ENCODE results near the gene CSK. TPM values are rescaled to one million over a fixed set of nuclear protein-coding genes. Genes with fewer than 3 reads are reported as not detected.

CSK gene
- total RNA-seq, 1 donor from 2014 or later, result 28.4 TPM

DNA sequence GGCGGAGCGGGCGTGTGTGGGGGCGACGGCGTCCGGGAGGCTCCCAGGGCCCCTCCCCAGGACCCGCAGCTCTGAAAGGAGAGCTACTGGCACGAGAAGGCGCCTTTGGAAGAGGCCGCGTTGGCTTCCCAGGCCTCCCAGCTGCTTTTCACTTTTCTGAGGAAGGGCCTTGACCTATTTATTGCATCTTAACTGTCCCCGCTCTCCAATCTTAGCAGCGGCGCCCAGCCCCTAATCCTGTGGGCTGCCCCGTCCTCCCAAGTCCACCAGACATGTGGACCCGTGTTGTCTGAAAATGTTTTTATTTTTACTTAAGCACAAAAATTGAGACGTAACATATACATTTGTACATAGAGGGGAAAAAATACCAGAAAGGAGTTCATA is 61.6 kb downstream of the CSK start:
- H3K4me3 ChIP-seq (ENCODE audit: low read depth, low read length), result peak overlapping the region; percentile 92
- TF ChIP-seq, protein P1, sequence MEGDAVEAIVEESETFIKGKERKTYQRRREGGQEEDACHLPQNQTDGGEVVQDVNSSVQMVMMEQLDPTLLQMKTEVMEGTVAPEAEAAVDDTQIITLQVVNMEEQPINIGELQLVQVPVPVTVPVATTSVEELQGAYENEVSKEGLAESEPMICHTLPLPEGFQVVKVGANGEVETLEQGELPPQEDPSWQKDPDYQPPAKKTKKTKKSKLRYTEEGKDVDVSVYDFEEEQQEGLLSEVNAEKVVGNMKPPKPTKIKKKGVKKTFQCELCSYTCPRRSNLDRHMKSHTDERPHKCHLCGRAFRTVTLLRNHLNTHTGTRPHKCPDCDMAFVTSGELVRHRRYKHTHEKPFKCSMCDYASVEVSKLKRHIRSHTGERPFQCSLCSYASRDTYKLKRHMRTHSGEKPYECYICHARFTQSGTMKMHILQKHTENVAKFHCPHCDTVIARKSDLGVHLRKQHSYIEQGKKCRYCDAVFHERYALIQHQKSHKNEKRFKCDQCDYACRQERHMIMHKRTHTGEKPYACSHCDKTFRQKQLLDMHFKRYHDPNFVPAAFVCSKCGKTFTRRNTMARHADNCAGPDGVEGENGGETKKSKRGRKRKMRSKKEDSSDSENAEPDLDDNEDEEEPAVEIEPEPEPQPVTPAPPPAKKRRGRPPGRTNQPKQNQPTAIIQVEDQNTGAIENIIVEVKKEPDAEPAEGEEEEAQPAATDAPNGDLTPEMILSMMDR (conservative IDR thresholded peaks at IDR 0.05; ENCODE audit: low read depth, low read length), result no peak
- DNase-seq (ENCODE audit: low read depth), result no peak

DNA sequence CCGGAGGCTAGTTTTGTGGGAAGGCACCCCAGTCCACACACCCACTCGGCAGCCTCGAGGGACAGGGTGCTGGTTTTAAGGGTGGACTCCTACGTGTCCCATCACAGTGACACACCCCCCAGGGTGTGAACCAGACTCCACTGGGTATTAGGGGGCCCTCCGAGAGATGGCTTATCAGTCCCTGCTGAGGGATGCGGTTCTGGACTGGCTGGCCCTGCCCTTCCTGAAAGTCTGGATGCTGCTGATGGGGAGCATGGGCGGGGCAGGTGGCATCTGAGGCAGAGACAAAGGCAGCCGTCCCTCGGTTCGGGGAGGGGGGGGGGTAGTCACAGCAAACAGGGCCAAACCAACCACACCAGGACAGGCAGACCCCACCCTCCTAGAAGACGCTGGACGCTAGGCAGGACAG is 62.0 kb downstream of the CSK start:
- TF ChIP-seq, protein P1 (conservative IDR thresholded peaks at IDR 0.05; ENCODE audit: low read depth, low read length), result no peak
- DNase-seq (ENCODE audit: low read depth), result no peak
- no peak overlapping the region for H3K4me3 ChIP-seq (ENCODE audit: low read depth, low read length)

DNA sequence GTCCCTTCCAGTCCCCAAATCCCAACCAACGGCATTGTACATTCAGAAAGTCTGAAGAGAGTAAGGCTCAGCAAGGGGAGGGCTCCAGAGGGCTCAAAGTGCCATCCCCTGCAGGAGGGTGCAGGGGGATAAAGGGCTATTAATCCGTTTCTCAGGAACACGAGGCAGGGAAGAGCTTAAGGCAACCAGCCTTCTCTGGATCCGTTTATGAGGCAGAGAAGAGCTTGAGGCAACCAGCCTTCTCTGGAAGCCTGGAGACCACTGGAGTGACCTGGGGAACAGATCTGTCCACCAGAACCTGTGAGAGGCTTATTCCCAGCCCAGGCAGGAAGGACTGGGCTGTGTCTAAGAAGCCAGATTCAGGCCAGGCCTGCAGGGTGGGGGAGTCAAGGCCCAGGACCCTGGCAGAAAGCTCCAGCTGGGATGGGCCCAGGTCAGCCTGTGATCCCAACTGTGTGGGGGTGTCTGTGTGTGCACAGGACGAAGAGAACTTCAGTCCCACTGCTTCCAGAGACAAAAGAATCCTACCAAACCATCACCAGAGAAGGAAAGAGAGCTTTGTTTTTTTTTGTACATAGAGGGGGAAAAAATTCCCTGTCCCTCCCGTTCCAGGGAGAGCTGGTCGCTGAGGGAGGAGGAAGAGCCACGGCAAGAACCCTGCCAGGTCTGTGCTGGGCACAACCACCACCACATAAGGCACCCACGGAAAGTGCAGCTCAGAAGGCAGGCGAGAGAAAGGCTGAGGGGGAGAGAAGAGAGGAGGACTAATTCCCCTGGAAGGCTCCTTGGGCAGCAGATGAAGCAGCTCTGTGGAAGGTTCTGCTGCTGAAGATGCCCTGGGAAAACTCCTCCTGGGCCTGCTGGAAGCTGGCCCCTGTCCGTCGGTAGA is 62.7 kb downstream of the CSK start:
- H3K4me3 ChIP-seq (ENCODE audit: low read depth, low read length), result no peak overlapping the region
- no peak for DNase-seq (ENCODE audit: low read depth)
- TF ChIP-seq, protein P1 (conservative IDR thresholded peaks at IDR 0.05; ENCODE audit: low read depth, low read length), result no peak

DNA sequence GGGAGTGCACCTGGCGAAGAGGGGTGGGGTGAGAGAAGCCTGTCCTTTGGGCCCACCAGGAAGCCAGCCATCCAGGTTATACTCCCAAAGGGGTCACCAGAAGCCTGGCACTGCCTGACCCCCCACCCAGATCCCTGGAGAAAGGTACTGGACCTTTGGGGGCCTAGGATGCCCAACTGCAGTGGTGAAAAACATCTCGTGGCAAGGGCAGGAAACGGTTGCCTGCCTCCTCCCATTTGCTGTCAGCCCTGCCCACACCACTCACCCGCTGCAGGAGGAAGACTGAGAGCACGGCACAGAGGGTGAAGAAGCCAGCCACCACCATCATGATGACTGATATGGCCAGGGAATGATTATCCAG is 63.3 kb downstream of the CSK start:
- no peak for DNase-seq (ENCODE audit: low read depth)
- no peak overlapping the region for H3K4me3 ChIP-seq (ENCODE audit: low read depth, low read length)
- TF ChIP-seq, protein P1 (conservative IDR thresholded peaks at IDR 0.05; ENCODE audit: low read depth, low read length), result no peak

DNA sequence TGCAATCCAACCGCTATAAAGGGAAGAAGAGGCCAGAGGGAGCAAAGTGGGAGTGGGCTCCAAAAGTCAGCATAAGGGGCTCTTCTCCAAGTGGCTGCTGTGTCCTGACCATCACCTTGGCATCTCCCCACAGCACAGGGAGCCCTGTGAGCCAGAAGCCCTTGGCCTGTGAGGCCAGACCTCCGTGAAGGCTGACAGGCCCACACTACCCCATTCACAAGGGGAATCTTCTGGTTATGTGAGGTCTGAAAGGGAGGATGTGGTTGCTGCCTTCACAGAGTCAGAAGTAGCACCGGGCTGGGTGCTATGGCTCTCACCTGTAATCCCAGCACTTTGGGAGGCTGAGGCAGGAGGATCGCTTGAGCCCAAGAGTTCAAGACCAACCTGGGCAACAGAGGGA is 63.7 kb downstream of the CSK start:
- TF ChIP-seq, protein P1 (conservative IDR thresholded peaks at IDR 0.05; ENCODE audit: low read depth, low read length), result no peak
- DNase-seq (ENCODE audit: low read depth), result no peak
- no peak overlapping the region for H3K4me3 ChIP-seq (ENCODE audit: low read depth, low read length)

DNA sequence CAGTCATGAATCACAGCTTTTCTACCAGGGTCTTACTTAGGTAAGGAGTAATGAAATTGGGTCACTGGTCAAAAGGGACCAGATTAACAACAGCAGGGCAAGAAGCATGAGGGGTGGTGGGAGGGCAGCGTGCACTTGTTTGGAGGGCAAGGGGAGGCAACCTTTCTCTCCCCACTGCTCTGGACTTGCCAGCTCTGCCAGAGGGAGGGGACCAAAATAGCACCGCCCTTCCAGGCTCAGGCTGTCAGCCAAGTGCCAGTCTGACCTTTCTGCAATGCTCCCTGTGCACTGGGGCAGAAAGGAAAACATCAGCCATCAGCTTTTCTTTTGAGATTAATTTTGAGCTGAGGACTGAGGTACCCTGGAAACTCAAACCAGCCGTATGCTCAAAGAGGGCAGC is 65.6 kb downstream of the CSK start:
- H3K4me3 ChIP-seq (ENCODE audit: low read depth, low read length), result no peak overlapping the region
- no peak for DNase-seq (ENCODE audit: low read depth)
- TF ChIP-seq, protein P1 (conservative IDR thresholded peaks at IDR 0.05; ENCODE audit: low read depth, low read length), result no peak

DNA sequence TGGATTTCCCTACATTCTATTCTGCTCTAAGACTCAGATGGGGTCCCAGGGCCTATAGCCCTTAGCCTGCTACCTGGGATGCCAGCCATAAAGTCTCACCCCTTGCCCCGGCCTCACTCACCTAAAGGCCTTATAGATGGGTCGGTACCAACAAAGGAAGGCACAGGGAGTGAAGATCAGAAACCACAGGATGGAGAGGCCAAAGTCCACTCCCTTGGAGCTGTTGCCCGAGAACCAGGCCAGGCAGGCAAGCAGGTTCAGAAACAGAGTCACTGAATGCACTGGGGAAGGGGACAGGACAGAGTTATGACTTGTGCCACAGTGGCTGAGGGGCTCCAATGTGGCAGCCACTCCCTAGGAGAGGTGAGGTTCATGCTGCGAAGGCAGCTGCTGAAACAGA is 68.5 kb downstream of the CSK start:
- TF ChIP-seq, protein P1 (conservative IDR thresholded peaks at IDR 0.05; ENCODE audit: low read depth, low read length), result no peak
- H3K4me3 ChIP-seq (ENCODE audit: low read depth, low read length), result no peak overlapping the region
- DNase-seq (ENCODE audit: low read depth), result no peak
